ENCODE results near the gene HOXD8.

GRCh38 chr2:176088048-176088936 lies 41.2 kb upstream of the HOXD8 start:
- TF ChIP-seq, protein P1, sequence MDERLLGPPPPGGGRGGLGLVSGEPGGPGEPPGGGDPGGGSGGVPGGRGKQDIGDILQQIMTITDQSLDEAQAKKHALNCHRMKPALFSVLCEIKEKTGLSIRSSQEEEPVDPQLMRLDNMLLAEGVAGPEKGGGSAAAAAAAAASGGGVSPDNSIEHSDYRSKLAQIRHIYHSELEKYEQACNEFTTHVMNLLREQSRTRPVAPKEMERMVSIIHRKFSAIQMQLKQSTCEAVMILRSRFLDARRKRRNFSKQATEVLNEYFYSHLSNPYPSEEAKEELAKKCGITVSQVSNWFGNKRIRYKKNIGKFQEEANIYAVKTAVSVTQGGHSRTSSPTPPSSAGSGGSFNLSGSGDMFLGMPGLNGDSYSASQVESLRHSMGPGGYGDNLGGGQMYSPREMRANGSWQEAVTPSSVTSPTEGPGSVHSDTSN (CRISPR knock-in tag; IDR thresholded peaks at IDR 0.05; ENCODE audit: low read depth), result no peak
- TF ChIP-seq, protein P1 (tag; conservative IDR thresholded peaks at IDR 0.05; ENCODE audit: low read depth), result no peak
- TF ChIP-seq BACH1 (tag; IDR thresholded peaks at IDR 0.05) (no peak), ZNF354B (CRISPR knock-in tag; IDR thresholded peaks at IDR 0.05) (no peak), ZNF140 (CRISPR knock-in tag; IDR thresholded peaks at IDR 0.05) (no peak), CTCF (IDR thresholded peaks at IDR 0.05 in 2 of 3, conservative IDR thresholded peaks at IDR 0.05 in 1 of 3; ENCODE audit: insufficient read depth in 2 of 3, low read depth in 1 of 3, low read length in 3 of 3) (peak; percentile 81 to 82 (median 81)), PURB (CRISPR knock-in tag; IDR thresholded peaks at IDR 0.05; ENCODE audit: low read depth) (no peak), U2AF1 (optimal IDR thresholded peaks at IDR 0.05; ENCODE audit: low read depth, low read length) (no peak), FOXK2 (conservative IDR thresholded peaks at IDR 0.05 in 1 of 2, IDR thresholded peaks at IDR 0.05 in 1 of 2; ENCODE audit: low read depth in 2 of 2) (no peak), E2F1 (CRISPR knock-in tag; IDR thresholded peaks at IDR 0.05) (no peak), NR2C2 (CRISPR knock-in tag; IDR thresholded peaks at IDR 0.05) (no peak), NR2C2 (tag; IDR thresholded peaks at IDR 0.05) (no peak), MCM2 (IDR thresholded peaks at IDR 0.05; ENCODE audit: low read depth) (no peak), NCOA2 (IDR thresholded peaks at IDR 0.05; ENCODE audit: partially characterized antibody in 2 of 2) (no peak), ZNF512 (tag; IDR thresholded peaks at IDR 0.05) (no peak)
- TF ChIP-seq, protein P2, sequence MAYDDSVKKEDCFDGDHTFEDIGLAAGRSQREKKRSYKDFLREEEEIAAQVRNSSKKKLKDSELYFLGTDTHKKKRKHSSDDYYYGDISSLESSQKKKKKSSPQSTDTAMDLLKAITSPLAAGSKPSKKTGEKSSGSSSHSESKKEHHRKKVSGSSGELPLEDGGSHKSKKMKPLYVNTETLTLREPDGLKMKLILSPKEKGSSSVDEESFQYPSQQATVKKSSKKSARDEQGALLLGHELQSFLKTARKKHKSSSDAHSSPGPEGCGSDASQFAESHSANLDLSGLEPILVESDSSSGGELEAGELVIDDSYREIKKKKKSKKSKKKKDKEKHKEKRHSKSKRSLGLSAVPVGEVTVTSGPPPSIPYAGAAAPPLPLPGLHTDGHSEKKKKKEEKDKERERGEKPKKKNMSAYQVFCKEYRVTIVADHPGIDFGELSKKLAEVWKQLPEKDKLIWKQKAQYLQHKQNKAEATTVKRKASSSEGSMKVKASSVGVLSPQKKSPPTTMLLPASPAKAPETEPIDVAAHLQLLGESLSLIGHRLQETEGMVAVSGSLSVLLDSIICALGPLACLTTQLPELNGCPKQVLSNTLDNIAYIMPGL (CRISPR knock-in tag; IDR thresholded peaks at IDR 0.05), result no peak

Measured in K562 (cell line).